ENCODE data around the gene SP100. TPM values are rescaled to one million over a fixed set of nuclear protein-coding genes. Genes with fewer than 3 reads are reported as not detected.

The SP100 gene
- total RNA-seq, 6 experiments from 2014 or later: 24.2 to 55.5 (median 46.8) TPM

DNA sequence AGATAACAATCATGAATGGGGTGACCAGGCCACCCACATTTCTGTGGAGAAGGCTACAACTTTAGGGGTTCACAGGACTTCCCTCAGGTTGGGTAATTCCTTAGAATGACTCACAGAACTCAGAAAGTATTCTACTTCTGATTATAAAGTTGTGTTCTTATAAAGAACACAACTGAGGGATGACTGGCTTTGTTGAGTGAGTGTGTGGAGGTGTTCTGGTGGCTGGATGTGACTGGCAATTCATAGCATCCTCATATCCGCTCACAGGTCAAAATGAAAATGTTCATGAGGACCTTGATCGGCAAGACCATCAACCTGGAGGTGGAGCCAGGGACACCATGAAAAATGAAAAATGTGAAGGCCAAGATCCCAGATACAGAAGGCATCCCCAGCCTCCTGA lies 153.3 kb downstream of the SP100 start:
- DNase-seq (no peak), ATAC-seq (no peak)
- TF ChIP-seq POLR2A (IDR thresholded peaks at IDR 0.05): no peak
- TF ChIP-seq, protein P1, sequence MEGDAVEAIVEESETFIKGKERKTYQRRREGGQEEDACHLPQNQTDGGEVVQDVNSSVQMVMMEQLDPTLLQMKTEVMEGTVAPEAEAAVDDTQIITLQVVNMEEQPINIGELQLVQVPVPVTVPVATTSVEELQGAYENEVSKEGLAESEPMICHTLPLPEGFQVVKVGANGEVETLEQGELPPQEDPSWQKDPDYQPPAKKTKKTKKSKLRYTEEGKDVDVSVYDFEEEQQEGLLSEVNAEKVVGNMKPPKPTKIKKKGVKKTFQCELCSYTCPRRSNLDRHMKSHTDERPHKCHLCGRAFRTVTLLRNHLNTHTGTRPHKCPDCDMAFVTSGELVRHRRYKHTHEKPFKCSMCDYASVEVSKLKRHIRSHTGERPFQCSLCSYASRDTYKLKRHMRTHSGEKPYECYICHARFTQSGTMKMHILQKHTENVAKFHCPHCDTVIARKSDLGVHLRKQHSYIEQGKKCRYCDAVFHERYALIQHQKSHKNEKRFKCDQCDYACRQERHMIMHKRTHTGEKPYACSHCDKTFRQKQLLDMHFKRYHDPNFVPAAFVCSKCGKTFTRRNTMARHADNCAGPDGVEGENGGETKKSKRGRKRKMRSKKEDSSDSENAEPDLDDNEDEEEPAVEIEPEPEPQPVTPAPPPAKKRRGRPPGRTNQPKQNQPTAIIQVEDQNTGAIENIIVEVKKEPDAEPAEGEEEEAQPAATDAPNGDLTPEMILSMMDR (IDR thresholded peaks at IDR 0.05): no peak
- 66% methylated on average over 2 of the region's 2 CpGs for WGBS (ENCODE audit: insufficient coverage, low coverage, low lambda C conversion rate, missing lambda C conversion rate)
- Histone ChIP-seq H3K4me1 (no peaks in the 10 kb centered on the region), H3K36me3 (no peaks in the 10 kb centered on the region), H3K27me3 (no peaks in the 10 kb centered on the region), H3K9me3 (no peaks in the 10 kb centered on the region), H3K27ac (no peak overlapping the region), H3K4me3 (no peak overlapping the region)
- intact Hi-C loops (cut with DNase I): no loop called here

DNA sequence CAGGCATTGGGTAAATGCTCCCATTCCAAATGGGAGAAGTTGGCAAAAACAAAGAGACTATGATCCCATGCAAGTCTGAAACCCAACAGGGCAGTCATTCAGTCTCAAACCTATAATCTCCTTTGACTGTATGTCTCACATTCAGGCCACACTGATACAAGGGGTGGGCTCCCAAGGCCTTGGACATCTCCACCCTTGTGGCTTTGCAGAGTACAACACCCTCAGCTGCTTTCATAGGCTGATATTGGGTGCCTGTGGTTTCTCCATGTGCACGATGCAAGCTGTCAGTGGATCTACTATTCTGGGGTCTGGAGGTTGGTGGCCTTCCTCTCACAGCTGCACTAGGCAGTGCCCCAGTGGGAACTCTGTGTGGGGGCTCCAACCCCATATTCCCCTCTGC lies 155.0 kb downstream of the SP100 start:
- intact Hi-C loops (cut with DNase I): no loop called here
- H3K27me3 ChIP-seq: no peaks in the 10 kb centered on the region
- DNase-seq: no peak
- H3K4me1 ChIP-seq: no peaks in the 10 kb centered on the region
- no peaks in the 10 kb centered on the region for H3K9me3 ChIP-seq
- no CpG with 5 or more reads among the region's 1 CpG for WGBS (ENCODE audit: insufficient coverage, low coverage, low lambda C conversion rate, missing lambda C conversion rate)
- no peak overlapping the region for H3K27ac ChIP-seq
- no peak overlapping the region for H3K4me3 ChIP-seq
- no peak for ATAC-seq
- H3K36me3 ChIP-seq: no peaks in the 10 kb centered on the region
- TF ChIP-seq, protein P1 (IDR thresholded peaks at IDR 0.05): no peak
- TF ChIP-seq POLR2A (IDR thresholded peaks at IDR 0.05): no peak

DNA sequence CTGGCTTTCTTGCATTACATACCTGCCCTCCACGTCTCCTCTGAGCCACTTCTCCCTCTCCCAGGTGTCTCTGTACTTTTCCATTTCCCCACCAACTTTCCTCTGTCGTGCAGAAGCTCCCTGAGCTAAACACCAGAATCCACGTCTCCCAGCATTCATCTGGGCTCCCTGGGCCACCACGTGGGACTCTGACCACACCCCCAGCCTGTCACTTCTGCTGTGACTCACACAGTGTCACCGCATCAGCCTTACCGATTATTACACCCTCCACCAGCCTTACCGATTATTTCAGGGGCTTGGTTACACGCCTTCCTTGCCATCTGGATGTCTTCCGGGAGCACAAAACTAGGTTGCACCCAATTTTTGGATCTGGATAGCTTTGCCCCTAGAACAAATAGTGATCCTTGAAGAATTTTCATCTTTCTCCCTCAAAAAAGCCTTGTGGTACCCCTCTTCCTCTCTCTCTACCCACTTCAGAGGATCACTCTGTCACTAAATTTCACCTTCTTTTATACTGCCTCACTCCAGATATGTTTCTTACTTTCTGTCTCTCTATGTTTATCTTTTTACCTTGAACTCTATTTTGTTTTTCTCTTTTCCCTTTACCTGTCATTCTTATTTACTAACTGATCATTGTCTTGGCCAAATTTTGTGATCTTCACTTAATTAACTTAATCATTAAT lies 159.8 kb downstream of the SP100 start:
- DNase-seq: no peak
- no peak for ATAC-seq
- 80% methylated on average over 9 of the region's 9 CpGs for WGBS (ENCODE audit: insufficient coverage, low coverage, low lambda C conversion rate, missing lambda C conversion rate)
- intact Hi-C loops (cut with DNase I): no loop called here
- Histone ChIP-seq H3K4me3 (no peak overlapping the region), H3K27ac (no peak overlapping the region), H3K4me1 (no peaks in the 10 kb centered on the region), H3K9me3 (no peaks in the 10 kb centered on the region), H3K27me3 (no peaks in the 10 kb centered on the region), H3K36me3 (no peaks in the 10 kb centered on the region)
- TF ChIP-seq, protein P1 (IDR thresholded peaks at IDR 0.05): no peak
- no peak for TF ChIP-seq POLR2A (IDR thresholded peaks at IDR 0.05)

DNA sequence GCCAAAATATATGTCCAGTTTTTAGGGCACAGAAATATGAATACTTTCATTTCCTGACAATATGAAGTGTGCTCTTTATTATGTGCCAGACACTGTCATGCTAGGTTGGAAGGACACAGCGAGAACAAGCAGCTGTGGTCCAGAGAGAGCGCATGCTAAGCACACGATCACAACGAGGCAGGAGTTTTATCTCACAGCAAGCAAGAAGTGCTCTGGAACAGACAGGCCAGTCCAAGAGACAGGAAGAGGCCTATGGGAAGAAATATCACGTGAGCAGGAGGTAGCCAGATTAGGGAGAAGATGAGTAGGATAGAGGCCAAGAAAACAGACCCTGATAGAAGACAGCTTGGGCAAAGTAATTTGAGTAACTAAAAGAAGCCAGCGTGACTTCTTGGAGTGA lies 161.1 kb downstream of the SP100 start:
- Histone ChIP-seq H3K4me3 (no peak overlapping the region), H3K27me3 (no peaks in the 10 kb centered on the region), H3K4me1 (no peaks in the 10 kb centered on the region), H3K9me3 (no peaks in the 10 kb centered on the region), H3K36me3 (no peaks in the 10 kb centered on the region), H3K27ac (no peak overlapping the region)
- TF ChIP-seq, protein P1 (IDR thresholded peaks at IDR 0.05): no peak
- no peak for TF ChIP-seq POLR2A (IDR thresholded peaks at IDR 0.05)
- ATAC-seq (no peak), DNase-seq (no peak)
- 71% methylated on average over 5 of the region's 6 CpGs for WGBS (ENCODE audit: insufficient coverage, low coverage, low lambda C conversion rate, missing lambda C conversion rate)
- intact Hi-C loops (cut with DNase I): no loop called here

All from right lobe of liver (tissue), 6 donors.